OCI-LY1 (cell line): ENCODE measurements around the gene PCBP3.

ENCODE experiments used
- H2AFZ ChIP-seq: fragments of 200-600 bp; sonication (generic), shearing (Covaris generic); 2 replicates; pipeline ENCODE4 v1.6.0; 2014; ENCODE audit warnings: antibody characterized with exemption, mild to moderate bottlenecking, low read length
- H3F3A ChIP-seq: fragments of 200-600 bp; sonication (generic), shearing (Covaris generic); 2 replicates; pipeline ENCODE4 v1.6.0; 2014; ENCODE audit warnings: mild to moderate bottlenecking, antibody characterized with exemption, low read length, moderate library complexity; ENCODE audit not compliant: insufficient read depth
- H3K27ac ChIP-seq: fragments of 200-600 bp; sonication (generic); 2 replicates; pipeline ENCODE4 v1.5.1; 2014; ENCODE audit warnings: low read length, mixed run types, mild to moderate bottlenecking, low read depth; ENCODE audit not compliant: poor library complexity, severe bottlenecking
- H3K27me3 ChIP-seq: fragments of 200-600 bp; sonication (generic); 2 replicates; pipeline ENCODE4 v1.6.0; 2014; ENCODE audit warnings: antibody characterized with exemption, mild to moderate bottlenecking, low read length, moderate library complexity; ENCODE audit not compliant: insufficient read depth
- H3K36me3 ChIP-seq: fragments of 200-600 bp; sonication (generic); 2 replicates; pipeline ENCODE4 v1.6.1; 2014; ENCODE audit warnings: mild to moderate bottlenecking, antibody characterized with exemption, low read length, moderate library complexity, mixed read lengths; ENCODE audit not compliant: insufficient read depth
- H3K4me1 ChIP-seq: fragments of 200-600 bp; sonication (generic); 2 replicates; pipeline ENCODE4 v1.5.1; 2014; ENCODE audit warnings: mild to moderate bottlenecking, low read length, moderate library complexity; ENCODE audit not compliant: insufficient read depth, severe bottlenecking
- H3K4me2 ChIP-seq: fragments of 200-600 bp; sonication (generic), shearing (Covaris generic); 2 replicates; pipeline ENCODE4 v1.6.1; 2014; ENCODE audit warnings: low read length
- H3K4me3 ChIP-seq: fragments of 200-600 bp; sonication (generic); 2 replicates; pipeline ENCODE4 v1.5.1; 2014; ENCODE audit warnings: low read length, low read depth, mild to moderate bottlenecking, mixed read lengths; ENCODE audit not compliant: poor library complexity, severe bottlenecking
- H3K79me2 ChIP-seq: fragments of 200-600 bp; shearing (Covaris generic); 2 replicates; pipeline ENCODE4 v1.6.1; 2016; ENCODE audit warnings: mixed run types, low read length, mixed read lengths; ENCODE audit not compliant: insufficient read depth
- H3K9ac ChIP-seq: fragments of 200-600 bp; sonication (generic), shearing (Covaris generic); 2 replicates; pipeline ENCODE4 v1.6.1; 2014; ENCODE audit warnings: mild to moderate bottlenecking, low read length, mixed read lengths
- H3K9me2 ChIP-seq: fragments of 200-600 bp; sonication (generic), shearing (Covaris generic); 2 replicates; pipeline ENCODE4 v1.6.1; 2014; ENCODE audit warnings: low read depth, mild to moderate bottlenecking, low read length, mixed read lengths
- H3K9me3 ChIP-seq: fragments of 200-600 bp; shearing (Covaris generic); 2 replicates; pipeline ENCODE4 v1.6.1; 2014; ENCODE audit warnings: low read length, mixed read lengths
- H4K20me1 ChIP-seq: fragments of 200-600 bp; sonication (generic), shearing (Covaris generic); 2 replicates; pipeline ENCODE4 v1.6.0; 2016; ENCODE audit warnings: mild to moderate bottlenecking, low read length; ENCODE audit not compliant: insufficient read depth
- EZH2 ChIP-seq: fragments of 200-600 bp; sonication (generic), shearing (Covaris generic); IDR thresholded peaks from 2 replicates; pipeline ENCODE4 v1.8.0; 2017; ENCODE audit warnings: borderline replicate concordance, mixed run types, mild to moderate bottlenecking, antibody characterized with exemption, low read length, moderate library complexity, mixed read lengths
- TF ChIP-seq, protein P1 (sequence below): fragments of 200-600 bp; sonication (generic), shearing (Covaris generic); IDR thresholded peaks from 2 replicates; pipeline ENCODE4 v1.5.1; 2017; ENCODE audit warnings: mild to moderate bottlenecking, antibody characterized with exemption, low read length, moderate library complexity, mixed read lengths

The PCBP3 gene

DNA sequence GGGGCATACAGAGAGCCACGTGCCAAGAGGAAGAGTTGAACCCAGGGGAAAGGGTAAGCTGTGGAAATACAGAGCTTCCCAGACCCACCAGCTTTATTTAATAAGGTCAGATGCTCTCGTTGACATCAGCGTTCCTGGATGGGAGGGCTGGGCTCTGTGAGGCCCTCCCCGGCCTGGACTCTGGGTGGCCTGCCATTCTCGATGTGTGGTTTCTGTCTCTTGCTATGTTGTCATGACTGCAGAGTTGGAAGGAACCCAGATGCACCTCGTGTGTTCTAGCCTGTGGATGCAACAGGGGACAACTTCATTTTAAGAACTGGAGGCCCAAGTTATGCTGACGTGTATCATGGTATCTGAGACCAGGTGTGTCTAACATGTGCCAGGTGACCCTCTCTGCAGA, 101.7 kb downstream of the PCBP3 start:
- Histone ChIP-seq H3K9me3 (no peaks in the 10 kb centered on the region), H3F3A (no peaks in the 10 kb centered on the region), H3K4me3 (no peak overlapping the region), H3K79me2 (no peaks in the 10 kb centered on the region), H4K20me1 (no peaks in the 10 kb centered on the region), H3K9me2 (no peaks in the 10 kb centered on the region), H2AFZ (no peak overlapping the region), H3K4me2 (no peak overlapping the region), H3K9ac (no peak overlapping the region), H3K36me3 (no peaks in the 10 kb centered on the region), H3K27me3 (no peaks in the 10 kb centered on the region), H3K4me1 (no peaks in the 10 kb centered on the region), H3K27ac (no peak overlapping the region)
- no peak for TF ChIP-seq EZH2
- TF ChIP-seq, protein P1, sequence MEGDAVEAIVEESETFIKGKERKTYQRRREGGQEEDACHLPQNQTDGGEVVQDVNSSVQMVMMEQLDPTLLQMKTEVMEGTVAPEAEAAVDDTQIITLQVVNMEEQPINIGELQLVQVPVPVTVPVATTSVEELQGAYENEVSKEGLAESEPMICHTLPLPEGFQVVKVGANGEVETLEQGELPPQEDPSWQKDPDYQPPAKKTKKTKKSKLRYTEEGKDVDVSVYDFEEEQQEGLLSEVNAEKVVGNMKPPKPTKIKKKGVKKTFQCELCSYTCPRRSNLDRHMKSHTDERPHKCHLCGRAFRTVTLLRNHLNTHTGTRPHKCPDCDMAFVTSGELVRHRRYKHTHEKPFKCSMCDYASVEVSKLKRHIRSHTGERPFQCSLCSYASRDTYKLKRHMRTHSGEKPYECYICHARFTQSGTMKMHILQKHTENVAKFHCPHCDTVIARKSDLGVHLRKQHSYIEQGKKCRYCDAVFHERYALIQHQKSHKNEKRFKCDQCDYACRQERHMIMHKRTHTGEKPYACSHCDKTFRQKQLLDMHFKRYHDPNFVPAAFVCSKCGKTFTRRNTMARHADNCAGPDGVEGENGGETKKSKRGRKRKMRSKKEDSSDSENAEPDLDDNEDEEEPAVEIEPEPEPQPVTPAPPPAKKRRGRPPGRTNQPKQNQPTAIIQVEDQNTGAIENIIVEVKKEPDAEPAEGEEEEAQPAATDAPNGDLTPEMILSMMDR, result no peak

DNA sequence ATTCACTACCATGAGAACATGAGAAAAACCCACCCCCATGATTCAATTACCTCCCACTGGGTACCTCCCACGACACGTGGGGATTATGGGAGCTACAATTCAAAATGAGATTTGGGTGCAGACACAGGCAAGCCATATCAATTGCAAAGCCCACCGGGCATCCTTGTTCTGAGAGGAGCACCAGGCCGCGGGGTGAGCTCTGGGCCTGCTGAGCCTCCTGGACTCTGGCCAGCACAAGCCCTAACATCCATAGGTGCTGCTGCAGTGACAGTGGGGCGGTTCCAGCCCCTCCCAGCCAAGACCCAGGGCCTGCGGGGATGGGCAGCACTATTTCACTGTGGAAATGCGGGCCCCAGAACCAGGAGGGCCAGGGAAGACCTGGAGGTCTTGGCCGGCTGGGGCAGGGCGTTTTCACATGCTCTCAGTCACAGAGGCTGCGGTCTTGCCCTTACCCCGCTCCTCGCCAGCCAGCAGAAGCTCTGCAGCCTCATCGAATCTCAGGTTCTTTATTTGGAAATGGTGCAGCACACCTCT, 103.8 kb downstream of the PCBP3 start:
- Histone ChIP-seq H3K79me2 (no peaks in the 10 kb centered on the region), H3K27ac (no peak overlapping the region), H3K9me3 (no peaks in the 10 kb centered on the region), H3K9me2 (no peaks in the 10 kb centered on the region), H3K36me3 (no peaks in the 10 kb centered on the region), H3K4me1 (no peaks in the 10 kb centered on the region), H3F3A (no peaks in the 10 kb centered on the region), H4K20me1 (no peaks in the 10 kb centered on the region), H3K4me3 (no peak overlapping the region), H3K4me2 (no peak overlapping the region), H3K27me3 (no peaks in the 10 kb centered on the region), H2AFZ (no peak overlapping the region), H3K9ac (no peak overlapping the region)
- TF ChIP-seq EZH2, result no peak
- TF ChIP-seq, protein P1, result no peak

DNA sequence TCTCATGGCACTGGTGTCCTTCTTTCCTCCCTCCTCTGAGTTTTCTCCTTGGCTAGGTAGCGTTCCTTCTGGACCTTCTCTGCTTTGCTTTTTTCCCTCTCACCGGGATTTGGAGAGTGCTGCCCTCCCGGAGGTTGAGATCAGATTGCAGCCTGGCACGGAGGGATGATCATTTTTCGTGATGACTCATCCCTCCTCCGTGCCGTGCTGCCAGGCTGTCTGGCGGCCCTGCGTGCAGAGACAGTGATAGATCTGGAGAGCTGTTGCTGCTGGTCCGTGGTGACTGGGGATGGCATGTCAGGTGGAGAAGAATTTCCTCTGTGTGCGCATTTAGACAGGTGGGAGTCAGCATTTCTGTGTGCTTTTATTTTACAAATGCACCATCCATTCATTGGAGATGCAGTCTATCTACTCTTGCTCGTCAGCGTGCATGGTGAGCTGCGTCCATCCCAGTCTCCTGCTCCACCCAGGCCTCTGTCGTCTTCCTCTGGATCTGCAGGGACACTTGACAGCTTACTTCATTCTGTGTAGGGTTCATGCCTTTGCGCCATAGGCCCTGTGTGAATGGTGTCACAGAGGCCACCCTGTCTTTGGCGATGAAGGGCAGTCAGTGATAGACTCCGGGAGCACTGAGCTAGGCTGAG, 104.4 kb downstream of the PCBP3 start:
- Histone ChIP-seq H4K20me1 (no peaks in the 10 kb centered on the region), H3K4me1 (no peaks in the 10 kb centered on the region), H3K4me2 (no peak overlapping the region), H3K27me3 (no peaks in the 10 kb centered on the region), H3K4me3 (no peak overlapping the region), H3K79me2 (no peaks in the 10 kb centered on the region), H3K9me2 (no peaks in the 10 kb centered on the region), H3K27ac (no peak overlapping the region), H3K9me3 (no peaks in the 10 kb centered on the region), H3F3A (no peaks in the 10 kb centered on the region), H2AFZ (no peak overlapping the region), H3K36me3 (no peaks in the 10 kb centered on the region), H3K9ac (no peak overlapping the region)
- TF ChIP-seq, protein P1, result no peak
- no peak for TF ChIP-seq EZH2
